ENCODE results near the gene SASH1.

SASH1 gene

GRCh38 chr6:148590883-148591282, 248.2 kb downstream of the SASH1 start:
- no peak overlapping the region for H3K4me2 ChIP-seq (ENCODE audit: low read length)
- H3F3A ChIP-seq (ENCODE audit: control insufficient read depth, insufficient read depth) = no peaks in the 10 kb centered on the region
- H3K9me3 ChIP-seq (ENCODE audit: control insufficient read depth, insufficient read depth, low read length) = no peaks in the 10 kb centered on the region
- H3K36me3 ChIP-seq (ENCODE audit: control insufficient read depth, low read length) = no peaks in the 10 kb centered on the region
- no peak overlapping the region for H3K4me3 ChIP-seq (ENCODE audit: low read length)
- H3K27me3 ChIP-seq (ENCODE audit: control insufficient read depth, low read length) = no peaks in the 10 kb centered on the region
- no peak overlapping the region for H3K27ac ChIP-seq (ENCODE audit: low read depth, low read length)
- TF ChIP-seq CTCF (IDR thresholded peaks at IDR 0.05; ENCODE audit: low read depth, low read length, poor library complexity, severe bottlenecking) = no peak
- no peak for TF ChIP-seq EZH2phosphoT487 (IDR thresholded peaks at IDR 0.05; ENCODE audit: borderline replicate concordance, low read length)
- no peaks in the 10 kb centered on the region for H4K20me1 ChIP-seq (ENCODE audit: control insufficient read depth, insufficient read depth, low read depth, low read length)
- no peaks in the 10 kb centered on the region for H3K79me2 ChIP-seq (ENCODE audit: control insufficient read depth, low read length)
- no peaks in the 10 kb centered on the region for H3K4me1 ChIP-seq (ENCODE audit: control insufficient read depth, low read length)
- no peaks in the 10 kb centered on the region for H3K9me2 ChIP-seq (replicated peaks; ENCODE audit: control insufficient read depth, low read length)

- H3K4me3 ChIP-seq (ENCODE audit: low read length) = no peak overlapping the region
- no peak overlapping the region for H3K4me2 ChIP-seq (ENCODE audit: low read length)
- H3K9me2 ChIP-seq (replicated peaks; ENCODE audit: control insufficient read depth, low read length) = no peaks in the 10 kb centered on the region
- H4K20me1 ChIP-seq (ENCODE audit: control insufficient read depth, insufficient read depth, low read depth, low read length) = no peaks in the 10 kb centered on the region
- H3K9me3 ChIP-seq (ENCODE audit: control insufficient read depth, insufficient read depth, low read length) = no peaks in the 10 kb centered on the region
- no peaks in the 10 kb centered on the region for H3K79me2 ChIP-seq (ENCODE audit: control insufficient read depth, low read length)
- no peaks in the 10 kb centered on the region for H3K36me3 ChIP-seq (ENCODE audit: control insufficient read depth, low read length)
- no peaks in the 10 kb centered on the region for H3K27me3 ChIP-seq (ENCODE audit: control insufficient read depth, low read length)
- no peaks in the 10 kb centered on the region for H3F3A ChIP-seq (ENCODE audit: control insufficient read depth, insufficient read depth)
- H3K4me1 ChIP-seq (ENCODE audit: control insufficient read depth, low read length) = no peaks in the 10 kb centered on the region
- no peak overlapping the region for H3K27ac ChIP-seq (ENCODE audit: low read depth, low read length)
- TF ChIP-seq EZH2phosphoT487 (IDR thresholded peaks at IDR 0.05; ENCODE audit: borderline replicate concordance, low read length) (no peak), CTCF (IDR thresholded peaks at IDR 0.05; ENCODE audit: low read depth, low read length, poor library complexity, severe bottlenecking) (no peak)
Measured at GRCh38 chr6:148591656-148592055, 249.0 kb downstream of the SASH1 start.

- no peaks in the 10 kb centered on the region; the same call in 1 of the 2 replicates for H3K9me3 ChIP-seq (ENCODE audit: control insufficient read depth, insufficient read depth, low read length)
- no peak overlapping the region for H3K4me3 ChIP-seq (ENCODE audit: low read length)
- H3K79me2 ChIP-seq (ENCODE audit: control insufficient read depth, low read length) = no peaks in the 10 kb centered on the region
- TF ChIP-seq EZH2phosphoT487 (IDR thresholded peaks at IDR 0.05; ENCODE audit: borderline replicate concordance, low read length) = no peak
- TF ChIP-seq CTCF (IDR thresholded peaks at IDR 0.05; ENCODE audit: low read depth, low read length, poor library complexity, severe bottlenecking) = no peak
- H3K4me1 ChIP-seq (ENCODE audit: control insufficient read depth, low read length) = no peaks in the 10 kb centered on the region
- H3K27ac ChIP-seq (ENCODE audit: low read depth, low read length) = no peak overlapping the region
- H3K9me2 ChIP-seq (replicated peaks; ENCODE audit: control insufficient read depth, low read length) = no peaks in the 10 kb centered on the region
- H3F3A ChIP-seq (ENCODE audit: control insufficient read depth, insufficient read depth) = no peaks in the 10 kb centered on the region
- H3K36me3 ChIP-seq (ENCODE audit: control insufficient read depth, low read length) = no peaks in the 10 kb centered on the region
- H3K27me3 ChIP-seq (ENCODE audit: control insufficient read depth, low read length) = 0 out of 2 replicates have a peak, but pooled peaks cover 4% of the 10 kb centered on the region
- H4K20me1 ChIP-seq (ENCODE audit: control insufficient read depth, insufficient read depth, low read depth, low read length) = no peaks in the 10 kb centered on the region
- no peak overlapping the region for H3K4me2 ChIP-seq (ENCODE audit: low read length)
Measured at GRCh38 chr6:148593130-148593812, 250.6 kb downstream of the SASH1 start.

Data from DOHH2 (cell line).